HG03439 (cell line): ENCODE results near the gene LRRC8C.
"Not testable (repeated sequence)": the region's sequence is repeated elsewhere in the genome, so short reads cannot be mapped to it uniquely, and the experiment has no call there.

Experiments used
- ATAC-seq: cut with Tn5 transposase; IDR thresholded peaks from one replicate; pipeline ENCODE4 v1.9.1; 2021; ENCODE audit warnings: mild to moderate bottlenecking, moderate library complexity; ENCODE audit not compliant: unreplicated experiment

The LRRC8C gene

DNA sequence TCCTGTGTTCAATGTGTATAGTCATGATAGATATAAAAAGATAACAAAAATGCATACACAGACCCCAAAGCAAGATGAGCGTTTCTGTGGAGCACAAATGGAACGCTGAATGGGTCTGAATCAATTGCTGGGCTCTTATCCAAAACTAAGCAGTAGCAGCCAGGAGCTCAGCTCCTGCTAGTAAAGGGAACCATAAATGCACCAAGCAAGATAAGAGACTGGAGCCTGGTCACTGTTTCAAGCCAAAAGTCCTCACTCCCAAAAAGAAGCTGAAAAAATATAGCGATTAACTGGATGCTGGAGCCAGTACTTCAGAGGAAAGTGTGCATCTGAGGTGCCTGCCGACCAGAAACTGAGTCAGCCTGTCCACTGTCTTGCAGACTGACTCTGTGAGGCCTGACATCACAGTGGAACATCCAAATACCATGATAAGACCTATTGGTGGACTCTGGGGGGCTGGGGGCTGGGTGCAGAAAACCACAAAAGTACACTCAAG is 68.9 kb downstream of the LRRC8C start:
- ATAC-seq = no peak

GRCh38 chr1:89702520-89703045 is 69.7 kb downstream of the LRRC8C start:
- ATAC-seq = no peak

DNA sequence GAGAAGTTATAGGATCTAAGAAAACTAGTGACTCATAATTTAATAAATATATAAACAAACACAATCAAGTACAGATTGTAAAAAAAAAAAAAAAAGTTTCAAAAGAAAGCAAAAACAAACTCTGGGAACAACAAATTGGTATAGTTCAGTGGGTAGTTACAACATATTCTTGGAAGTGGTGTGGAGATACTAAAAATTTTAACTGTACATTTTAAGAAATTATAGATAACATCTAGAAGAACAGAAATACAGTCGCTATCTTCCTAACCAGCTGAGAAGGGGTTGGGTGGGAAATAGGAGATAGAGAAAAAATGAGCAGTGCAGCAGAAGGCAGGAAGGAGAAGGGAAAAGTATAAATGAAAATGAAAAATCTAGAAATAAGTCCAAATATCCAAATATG is 70.5 kb downstream of the LRRC8C start:
- no peak for ATAC-seq

GRCh38 chr1:89704014-89704413 is 71.1 kb downstream of the LRRC8C start:
- no peak for ATAC-seq

GRCh38 chr1:89704885-89705284 is 72.0 kb downstream of the LRRC8C start:
- ATAC-seq = not testable (repeated sequence)

DNA sequence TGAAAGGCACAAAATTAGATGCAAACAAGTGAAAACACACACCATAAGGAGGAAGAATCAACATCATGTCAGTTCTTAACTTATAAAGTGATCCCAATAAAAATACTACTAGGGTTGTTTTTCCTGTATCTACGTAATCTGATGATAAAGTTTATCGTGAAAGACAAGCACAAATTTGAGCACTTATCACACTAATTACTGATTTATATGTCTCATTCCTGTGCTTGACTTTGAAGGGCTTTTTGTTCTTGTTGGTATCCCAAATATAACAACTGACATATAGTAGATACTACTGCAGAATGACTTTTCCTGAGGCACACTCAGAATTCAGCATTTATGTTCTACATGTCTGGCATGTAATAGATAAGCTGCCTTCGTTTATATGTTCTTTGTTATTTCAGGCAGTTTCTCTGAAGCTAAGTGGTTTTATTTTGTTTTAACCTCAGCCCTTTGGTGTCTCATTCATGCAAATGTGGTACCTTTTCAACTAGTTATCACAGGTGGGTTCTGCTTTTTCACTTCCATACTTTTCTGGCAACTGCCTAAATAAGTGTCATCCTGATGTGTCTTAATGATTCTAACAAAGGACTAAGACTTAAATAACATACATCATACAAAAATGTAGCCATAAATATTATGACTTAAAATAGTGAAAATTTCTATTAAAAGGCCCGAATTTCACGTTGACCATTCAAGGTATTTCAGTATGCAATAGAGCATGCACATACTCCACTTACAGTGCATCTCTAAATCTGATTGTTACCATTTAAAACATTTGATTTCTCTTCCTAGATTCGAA is 73.2 kb downstream of the LRRC8C start:
- peak; percentile 74 for ATAC-seq

DNA sequence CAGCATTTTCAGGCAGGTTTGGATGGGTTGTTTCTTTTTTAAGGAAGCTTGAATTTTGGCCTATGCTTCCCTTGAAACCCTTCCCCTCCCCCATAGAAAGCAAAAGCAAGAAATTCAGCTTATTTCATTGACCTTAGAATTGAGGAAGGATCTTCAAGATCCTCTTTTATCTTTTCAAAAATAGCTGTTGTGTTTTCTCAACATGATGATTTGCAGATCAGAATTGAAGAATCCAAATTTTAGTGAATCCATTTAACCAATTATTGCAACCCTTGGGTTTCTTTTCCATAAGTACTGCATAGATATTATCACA is 73.7 kb downstream of the LRRC8C start:
- ATAC-seq = peak; percentile 9

DNA sequence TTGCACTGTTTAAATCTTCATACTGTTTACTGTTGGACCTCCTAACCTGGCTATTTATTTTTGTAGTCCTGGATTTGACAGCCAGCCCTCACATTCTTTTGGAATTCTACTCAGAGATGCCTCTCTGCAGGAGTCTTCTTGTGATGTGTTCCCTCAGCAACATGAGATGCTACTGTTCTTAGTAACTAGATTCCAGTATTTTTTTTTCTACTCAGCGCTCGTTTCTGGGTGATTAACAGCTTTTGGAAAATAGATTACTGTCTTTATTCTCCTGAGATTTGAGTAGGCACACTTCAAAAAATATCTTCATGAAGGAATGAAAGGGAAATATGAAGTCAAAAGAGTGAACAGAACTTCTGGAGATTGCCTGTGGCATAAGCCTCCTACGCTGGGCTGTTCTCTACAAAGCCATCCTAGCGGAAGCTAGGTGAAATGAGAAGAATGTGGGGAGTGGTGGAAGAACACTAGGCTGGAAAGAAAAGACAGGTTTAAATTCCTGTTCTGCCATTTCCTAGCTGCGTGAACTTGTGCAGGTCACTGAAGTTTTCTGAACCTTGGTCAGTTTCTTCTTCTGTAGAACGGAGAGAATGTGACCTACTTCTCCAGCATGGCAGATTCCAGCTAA is 75.9 kb downstream of the LRRC8C start:
- no peak for ATAC-seq

- ATAC-seq = no peak
Measured at GRCh38 chr1:89710498-89711139, 77.7 kb downstream of the LRRC8C start.

GRCh38 chr1:89711140-89711778 is 78.3 kb downstream of the LRRC8C start:
- ATAC-seq = no peak

DNA sequence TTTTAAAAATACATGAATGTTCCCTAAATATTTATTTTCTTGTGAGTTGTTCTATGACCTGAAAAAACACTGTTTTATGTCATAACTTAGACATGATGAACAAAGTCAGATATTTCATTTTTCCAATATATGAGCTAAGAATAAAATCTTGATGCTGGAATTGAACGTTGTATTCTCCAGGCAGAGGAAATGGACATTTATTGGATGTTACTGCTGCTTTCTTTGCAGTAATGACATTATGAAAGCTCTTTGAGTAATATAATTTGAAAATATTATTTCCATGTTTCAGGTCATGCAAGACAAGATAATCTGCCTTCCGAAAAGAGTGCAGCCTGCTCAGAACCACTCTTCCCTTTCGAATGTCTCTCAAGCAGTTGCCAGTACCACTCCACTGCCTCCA is 79.5 kb downstream of the LRRC8C start:
- ATAC-seq = no peak

- no peak for ATAC-seq
Measured at GRCh38 chr1:89715677-89716076, 82.8 kb downstream of the LRRC8C start.

GRCh38 chr1:89719502-89720306 is 86.8 kb downstream of the LRRC8C start:
- peak; percentile 93 for ATAC-seq

- ATAC-seq = no peak
Measured at GRCh38 chr1:89720839-89721238, 87.9 kb downstream of the LRRC8C start.

DNA sequence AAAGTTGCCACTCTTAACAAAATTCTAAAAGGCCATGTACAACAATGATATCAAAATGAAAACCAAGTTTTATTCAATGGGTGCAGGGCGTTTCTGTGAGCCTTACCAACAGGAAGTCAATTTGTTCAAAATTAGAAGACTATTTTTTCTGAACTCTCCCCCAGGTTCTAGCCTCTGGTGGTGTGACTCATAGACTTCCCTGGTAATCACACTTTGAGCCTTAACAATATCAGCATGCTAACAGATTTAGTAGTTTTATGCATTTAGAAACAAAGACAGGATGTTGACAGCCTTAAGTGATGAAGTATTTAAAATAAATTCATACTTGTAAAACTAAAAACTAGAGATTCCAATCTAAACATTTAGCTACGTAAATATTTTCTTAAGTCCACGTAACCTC is 88.4 kb downstream of the LRRC8C start:
- ATAC-seq = no peak

GRCh38 chr1:89723144-89723543 is 90.2 kb downstream of the LRRC8C start:
- no peak for ATAC-seq

GRCh38 chr1:89723863-89724262 is 90.9 kb downstream of the LRRC8C start:
- ATAC-seq = no peak

GRCh38 chr1:89724369-89725010 is 91.6 kb downstream of the LRRC8C start:
- ATAC-seq = peak; percentile 36

- ATAC-seq = no peak
Measured at GRCh38 chr1:89725011-89725370, 92.1 kb downstream of the LRRC8C start.

- ATAC-seq = no peak
Measured at GRCh38 chr1:89725631-89726030, 92.7 kb downstream of the LRRC8C start.
